Transverse colon (tissue), 4 donors: ENCODE measurements around the gene PCDH12. TPM values are rescaled to one million over a fixed set of nuclear protein-coding genes. Genes with fewer than 3 reads are reported as not detected.

ENCODE experiments used
- DNase-seq: peaks from one replicate; pipeline ENCODE4 v3.0.0-alpha.2; 2019
- H3K27ac ChIP-seq, 4 donors: fragments of 200-600 bp; sonication (generic); 2 replicates each; pipeline ENCODE4 v1.5.1; 2016 to 2018; ENCODE audit warnings: inconsistent platforms in 4 of 4
- H3K27me3 ChIP-seq: fragments of 200-600 bp; sonication (generic); 2 replicates; pipeline ENCODE4 v1.5.1; 2017; ENCODE audit warnings: inconsistent platforms
- H3K36me3 ChIP-seq, 4 donors: fragments of 200-600 bp; sonication (generic); 2 replicates each; pipeline ENCODE4 v1.5.1; 2017 to 2019; ENCODE audit warnings: inconsistent platforms in 4 of 4
- H3K4me1 ChIP-seq, 4 donors: fragments of 200-600 bp; sonication (generic); 2 replicates each; pipeline ENCODE4 v1.5.1; 2017 to 2020; ENCODE audit warnings: inconsistent platforms in 4 of 4
- H3K4me3 ChIP-seq, 4 donors: fragments of 200-600 bp; sonication (generic); 1 replicate in 1 of 4; 2 replicates in 3 of 4; pipeline versions ENCODE4 v1.5.1 to v1.6.1; 2017 to 2019; ENCODE audit warnings: inconsistent platforms in 4 of 4
- H3K9me3 ChIP-seq, 2 donors: fragments of 200-600 bp; sonication (generic); 2 replicates each; pipeline ENCODE4 v1.5.1; 2017 to 2019; ENCODE audit warnings: inconsistent platforms in 2 of 2
- CTCF ChIP-seq, 5 experiments: fragments of 200-600 bp in 3 of 5; fragments of 450-650 bp in 2 of 5; sonication (generic) in 3 of 5; IDR thresholded peaks; 1 replicate in 2 of 5; 2 replicates in 3 of 5; pipeline ENCODE4 v1.5.1; 2016 to 2017; ENCODE audit warnings: antibody characterized with exemption in 5 of 5, inconsistent platforms in 3 of 5, mild to moderate bottlenecking in 2 of 5, moderate library complexity in 1 of 5
- EP300 ChIP-seq: sonication (generic); formaldehyde crosslinking; IDR thresholded peaks from one replicate; pipeline ENCODE4 v1.6.1; 2017; ENCODE audit warnings: antibody characterized with exemption, low read depth
- POLR2A ChIP-seq: fragments of 450-650 bp; IDR thresholded peaks from one replicate; pipeline ENCODE4 v1.6.1; 2016; ENCODE audit warnings: antibody characterized with exemption, mild to moderate bottlenecking, moderate library complexity
- POLR2AphosphoS5 ChIP-seq, 3 donors: sonication (generic); formaldehyde crosslinking; IDR thresholded peaks; one replicate each; pipeline ENCODE4 v1.6.1; 2016; ENCODE audit warnings: antibody characterized with exemption in 3 of 3
- WGBS, 2 donors: methylation state at CpG; one replicate each; pipeline ENCODE4 v1.1.5; 2018; ENCODE audit warnings: low coverage in 1 of 2; 5-methylcytosine and 5-hydroxymethylcytosine counted together
- in situ Hi-C, 4 donors: fragments of 200-750 bp; cut with MboI; loops; one replicate each; pipeline versions ENCODE4 v1.15.0 to v1.15.1; 2017; ENCODE audit warnings: low sequenced_read_pairs in 3 of 4, low pct_ligation_motif_present in 1 of 4, low pct_unique_long_range_greater_than_20kb in 1 of 4
- intact Hi-C: fragments of 100-400 bp; cut with DNase I; formaldehyde crosslinking; loops from one replicate; pipeline ENCODE4 v1.15.1; 2023; ENCODE audit warnings: low total_unique reads
- total RNA-seq, 4 donors: library from RNA; depleted of rRNA; stranded (reverse); fragments of >200 nt; gene quantifications; one replicate each; pipeline ENCODE4 v1.1.0, GENCODE V29; 2016

PCDH12 gene
- total RNA-seq, 4 donors from 2014 or later: 0.37 to 0.95 (median 0.68) TPM; not detected in 1

GRCh38 chr5:141933151-141933550 lies 24.9 kb downstream of the PCDH12 start:
- Histone ChIP-seq H3K27me3 (no peaks in the 10 kb centered on the region), H3K4me1 (no peaks in the 10 kb centered on the region), H3K27ac (no peak overlapping the region), H3K36me3 (peaks cover 0 to 83% (median 40%) of the 10 kb centered on the region in 4 donors), H3K9me3 (no peaks in the 10 kb centered on the region), H3K4me3 (no peak overlapping the region)
- WGBS, 2 donors: 82 to 90% methylated on average over 1 to 7 of the region's 7 CpGs
- no peak for DNase-seq
- in situ Hi-C loops: no loop called here
- no peak for TF ChIP-seq POLR2A
- intact Hi-C loops: no loop called here

- DNase-seq: no peak
- intact Hi-C loops (no loop called here), in situ Hi-C loops (no loop called here)
- H3K4me3 ChIP-seq: no peak overlapping the region
- 92 to 94% methylated on average over 5 of the region's 5 CpGs for WGBS, 2 donors
- H3K27ac ChIP-seq: no peak overlapping the region
- H3K4me1 ChIP-seq: no peaks in the 10 kb centered on the region
- no peaks in the 10 kb centered on the region for H3K27me3 ChIP-seq
- peaks cover 0 to 80% (median 39%) of the 10 kb centered on the region in 4 donors for H3K36me3 ChIP-seq
- TF ChIP-seq POLR2AphosphoS5 (IDR thresholded peaks at IDR 0.05) (no peak), EP300 (no peak), CTCF (IDR thresholded peaks at IDR 0.05) (no peak), POLR2A (no peak)
- no peaks in the 10 kb centered on the region for H3K9me3 ChIP-seq
These were observed 26.3 kb downstream of the PCDH12 start for GRCh38 chr5:141931694-141932093.

- H3K27me3 ChIP-seq: no peaks in the 10 kb centered on the region
- in situ Hi-C loops: no loop called here
- no peak overlapping the region for H3K27ac ChIP-seq
- TF ChIP-seq CTCF (IDR thresholded peaks at IDR 0.05): no peak
- TF ChIP-seq EP300: no peak
- TF ChIP-seq POLR2A: no peak
- no peaks in the 10 kb centered on the region for H3K9me3 ChIP-seq
- H3K36me3 ChIP-seq: peaks cover 0 to 71% (median 32%) of the 10 kb centered on the region in 4 donors
- H3K4me1 ChIP-seq: peaks cover 2 to 4% (median 3%) of the 10 kb centered on the region in 4 donors
- 95 to 100% methylated on average over 1 to 19 of the region's 19 CpGs for WGBS, 2 donors
- DNase-seq: no peak
- intact Hi-C loops: no loop called here
- H3K4me3 ChIP-seq: no peak overlapping the region
These were observed 28.5 kb downstream of the PCDH12 start for GRCh38 chr5:141929398-141930058.

GRCh38 chr5:141928051-141928450 lies 30.0 kb downstream of the PCDH12 start:
- DNase-seq: no peak
- H3K27ac ChIP-seq: no peak overlapping the region
- in situ Hi-C loops: no loop called here
- intact Hi-C loops: no loop called here
- H3K36me3 ChIP-seq: peaks cover 0 to 62% (median 26%) of the 10 kb centered on the region in 4 donors
- WGBS, 2 donors: 86% methylated on average over 8 of the region's 8 CpGs; no CpG with 5 or more reads in 1 of the 2 donors
- H3K27me3 ChIP-seq: no peaks in the 10 kb centered on the region
- H3K4me3 ChIP-seq: no peak overlapping the region
- no peaks in the 10 kb centered on the region for H3K9me3 ChIP-seq
- TF ChIP-seq CTCF (IDR thresholded peaks at IDR 0.05): no peak
- no peak for TF ChIP-seq POLR2A
- no peak for TF ChIP-seq POLR2AphosphoS5 (IDR thresholded peaks at IDR 0.05)
- TF ChIP-seq EP300: no peak
- H3K4me1 ChIP-seq: peaks cover 6 to 13% (median 10%) of the 10 kb centered on the region in 4 donors
